Measurements from ENCODE around the gene KATNBL1. TPM values are rescaled to one million over a fixed set of nuclear protein-coding genes. Genes with fewer than 3 reads are reported as not detected.
A peak's percentile ranks its signal among the peaks of the same experiment; 100 is the strongest.

KATNBL1 gene
- total and polyA plus RNA-seq, 9 of the 15 experiments (the other 6 are each of a cell fraction or from before 2014, with no cell fraction given) = 6.6 to 46.0 (median 24.0) TPM

GRCh38 chr15:34252545-34252944, 42.6 kb upstream of the KATNBL1 start (continued):
- TF ChIP-seq TRIM24 (IDR thresholded peaks at IDR 0.05) (peak in 1 of 2 experiments; percentile 26; a peak in 1 of 4 replicates), POLR2A (conservative IDR thresholded peaks at IDR 0.05) (no peak), ZNF512 (tag; IDR thresholded peaks at IDR 0.05) (no peak), SMARCA5 (IDR thresholded peaks at IDR 0.05) (no peak), CEBPB (tag; IDR thresholded peaks at IDR 0.05) (no peak)

- no peaks in the 10 kb centered on the region for H3K9me3 ChIP-seq (replicated peaks; ENCODE audit: control insufficient read depth, insufficient read depth, low read depth, low read length)
- no peak overlapping the region for H3K4me3 ChIP-seq
- H3K36me3 ChIP-seq (ENCODE audit: control insufficient read depth, insufficient read depth, low read length) = peaks cover 4% of the 10 kb centered on the region
- no peaks in the 10 kb centered on the region for H3K9me1 ChIP-seq (ENCODE audit: control insufficient read depth, insufficient read depth, low read length)
- H3K9ac ChIP-seq (ENCODE audit: insufficient read depth in 1 of 2, low read depth in 2 of 2, low read length in 2 of 2) = no peak overlapping the region; a peak in 1 of 4 replicates
- POLR2A ChIA-PET = no interaction called here
- in situ Hi-C loops (cut with MboI) (no loop called here), intact Hi-C loops (cut with micrococcal nuclease) (no loop called here)
- peak; percentile 48; the same call in 2 of the 3 replicates for ATAC-seq
- WGBS (ENCODE audit: insufficient coverage, low coverage, missing lambda C conversion rate) = 90% methylated on average over 1 of the region's 1 CpG
- peak in 1 of 4 experiments; percentile 27 for DNase-seq (ENCODE audit: extremely low read depth in 1 of 4, low spot score in 3 of 4)
- peak overlapping the region; percentile 5; the same call in 2 of the 3 replicates for H3K27ac ChIP-seq (ENCODE audit: extremely low read depth, low read depth, low read length)
- H3K4me1 ChIP-seq (replicated peaks in 1 of 2; ENCODE audit: control insufficient read depth in 2 of 2, insufficient read depth in 2 of 2, low read length in 2 of 2) = peaks cover 0 to 16% of the 10 kb centered on the region in 2 experiments; a peak in 3 of 5 replicates
- H3K4me2 ChIP-seq (ENCODE audit: insufficient read depth, low read length) = no peak overlapping the region
- peak overlapping the region; percentile 78 for H2AFZ ChIP-seq (ENCODE audit: low read depth, low read length)
- FAIRE-seq = no peak
- H3K79me2 ChIP-seq (ENCODE audit: control insufficient read depth, insufficient read depth, low read length) = no peaks in the 10 kb centered on the region
- H3K27me3 ChIP-seq (ENCODE audit: control insufficient read depth in 2 of 2, insufficient read depth in 2 of 2, low read length in 2 of 2) = no peaks in the 10 kb centered on the region
- no peaks in the 10 kb centered on the region for H4K20me1 ChIP-seq (replicated peaks; ENCODE audit: control insufficient read depth, insufficient read depth, low read length)
- CTCF ChIA-PET (ENCODE audit: low intra/inter-chr PET ratio) = no interaction called here
- no TSS peak for BruUV-seq (replicated peaks)
- peak; percentile 95 for TF ChIP-seq MAFG (tag; conservative IDR thresholded peaks at IDR 0.05)
- peak; percentile 79 for TF ChIP-seq L3MBTL2 (IDR thresholded peaks at IDR 0.05)
- TF ChIP-seq MYC (IDR thresholded peaks at IDR 0.05; ENCODE audit: low read depth, low read length) = peak; percentile 75
- TF ChIP-seq MYC (CRISPR knock-in tag; IDR thresholded peaks at IDR 0.05; ENCODE audit: borderline replicate concordance, low read depth) = no peak
- TF ChIP-seq E2F6 (IDR thresholded peaks at IDR 0.05; ENCODE audit: borderline replicate concordance in 1 of 2, extremely low read depth in 1 of 2, insufficient read depth in 1 of 2, insufficient read length in 1 of 2, low read depth in 1 of 2, low read length in 1 of 2, poor library complexity in 1 of 2, severe bottlenecking in 1 of 2) = peak in 1 of 2 experiments; percentile 22
- TF ChIP-seq ZBTB11 (CRISPR knock-in tag; IDR thresholded peaks at IDR 0.05) = no peak
- peak; percentile 95 for TF ChIP-seq MAFF (IDR thresholded peaks at IDR 0.05; ENCODE audit: low read length)
- 0 out of 2 replicates have a peak, but pooled peaks have one; percentile 40 for TF ChIP-seq SMARCE1 (IDR thresholded peaks at IDR 0.05)
- no peak for TF ChIP-seq SIRT6 (IDR thresholded peaks at IDR 0.05; ENCODE audit: low read depth, low read length)
- peak; percentile 97 for TF ChIP-seq ZNF316 (IDR thresholded peaks at IDR 0.05)
- peak; percentile 87 for TF ChIP-seq NFE2 (IDR thresholded peaks at IDR 0.05; ENCODE audit: low read depth)
Measured at GRCh38 chr15:34248190-34248589, 38.3 kb upstream of the KATNBL1 start.

Data from K562 (cell line).